ENCODE data around the gene MAP3K19.
A peak's percentile ranks its signal among the peaks of the same experiment; 100 is the strongest.
"Not testable (repeated sequence)": the region's sequence is repeated elsewhere in the genome, so short reads cannot be mapped to it uniquely, and the experiment has no call there.

The MAP3K19 gene

GRCh38 chr2:135050132-135050531, 2.9 kb upstream of the MAP3K19 start:
- no peak for DNase-seq

GRCh38 chr2:135048122-135048521, 875 bp upstream of the MAP3K19 start:
- no peak for DNase-seq

DNA sequence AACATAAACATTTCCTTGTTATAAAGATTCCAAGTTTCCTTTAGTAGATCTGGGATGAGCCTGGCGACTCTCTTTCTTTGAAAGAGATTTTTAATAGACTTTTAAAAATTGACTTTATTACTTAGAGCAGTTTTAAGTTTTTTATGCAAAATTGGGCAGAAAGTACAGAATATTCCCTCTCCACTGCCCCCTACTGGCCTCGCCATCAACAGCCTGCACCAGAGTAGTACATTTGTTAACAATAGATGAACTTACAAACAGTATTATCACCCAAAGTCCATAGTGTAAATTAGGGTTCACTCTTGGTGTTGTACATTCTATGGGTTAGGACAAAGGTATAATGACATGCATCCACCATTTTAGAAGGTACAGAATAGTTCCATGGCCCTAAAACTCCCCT, 3.9 kb downstream of the MAP3K19 start:
- peak; percentile 12 to 16 for DNase-seq

DNA sequence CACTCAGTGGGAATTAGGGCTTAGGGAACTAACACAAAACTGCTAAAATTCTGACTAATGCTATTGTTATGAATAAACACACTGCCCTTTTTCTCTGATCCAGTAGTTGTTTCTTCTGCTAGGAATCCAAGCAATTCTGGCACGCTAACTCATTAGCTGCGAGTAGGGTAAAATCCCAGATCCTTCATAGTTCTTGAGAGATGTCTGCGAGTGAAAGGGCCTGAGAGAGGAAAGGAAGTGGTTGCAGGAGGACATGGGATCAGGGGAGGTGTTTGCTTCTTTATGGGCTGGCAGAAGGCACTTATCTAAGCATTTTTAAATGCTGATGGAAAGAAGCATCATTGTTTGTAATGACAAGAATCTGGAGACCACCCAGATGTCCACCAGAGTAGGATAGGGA, 9.4 kb downstream of the MAP3K19 start:
- DNase-seq, result no peak

DNA sequence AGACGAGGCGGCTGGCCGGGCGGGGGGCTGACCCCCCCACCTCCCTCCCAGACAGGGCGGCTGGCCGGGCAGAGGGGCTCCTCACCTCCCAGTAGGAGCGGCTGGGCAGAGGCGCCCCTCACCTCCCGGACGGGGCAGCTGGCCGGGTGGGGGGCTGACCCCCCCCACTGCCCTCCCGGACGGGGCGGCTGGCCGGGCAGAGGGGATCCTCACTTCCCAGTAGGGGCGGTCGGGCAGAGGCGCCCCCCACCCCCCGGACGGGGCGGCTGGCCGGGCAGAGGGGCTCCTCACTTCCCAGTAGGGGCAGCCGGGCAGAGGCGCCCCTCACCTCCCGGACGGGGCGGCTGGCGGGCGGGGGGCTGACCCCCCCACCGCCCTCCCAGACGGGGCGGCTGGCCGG, 14.0 kb downstream of the MAP3K19 start:
- not testable (repeated sequence) for DNase-seq

DNA sequence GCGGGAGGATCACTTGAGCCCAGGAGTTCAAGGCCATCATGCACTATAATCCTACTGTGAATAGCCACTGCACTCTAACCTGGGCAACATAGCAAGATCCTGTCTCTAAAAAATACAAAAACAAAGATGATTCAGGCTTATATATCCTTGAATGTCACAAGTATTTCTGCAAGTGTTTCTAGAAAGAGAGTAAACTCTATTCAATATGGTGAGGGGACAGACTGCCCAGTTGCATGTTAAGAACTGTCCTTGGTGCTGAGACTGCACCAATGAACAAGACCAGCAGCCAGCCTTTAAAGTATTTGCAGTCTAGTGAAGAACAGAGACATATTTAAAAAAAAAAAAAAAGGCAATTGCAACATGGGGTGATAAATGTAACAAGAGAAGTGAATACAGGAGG, 16.4 kb downstream of the MAP3K19 start:
- DNase-seq, result no peak

- no peak for DNase-seq
These were observed 17.6 kb downstream of the MAP3K19 start for GRCh38 chr2:135029481-135030134.

DNA sequence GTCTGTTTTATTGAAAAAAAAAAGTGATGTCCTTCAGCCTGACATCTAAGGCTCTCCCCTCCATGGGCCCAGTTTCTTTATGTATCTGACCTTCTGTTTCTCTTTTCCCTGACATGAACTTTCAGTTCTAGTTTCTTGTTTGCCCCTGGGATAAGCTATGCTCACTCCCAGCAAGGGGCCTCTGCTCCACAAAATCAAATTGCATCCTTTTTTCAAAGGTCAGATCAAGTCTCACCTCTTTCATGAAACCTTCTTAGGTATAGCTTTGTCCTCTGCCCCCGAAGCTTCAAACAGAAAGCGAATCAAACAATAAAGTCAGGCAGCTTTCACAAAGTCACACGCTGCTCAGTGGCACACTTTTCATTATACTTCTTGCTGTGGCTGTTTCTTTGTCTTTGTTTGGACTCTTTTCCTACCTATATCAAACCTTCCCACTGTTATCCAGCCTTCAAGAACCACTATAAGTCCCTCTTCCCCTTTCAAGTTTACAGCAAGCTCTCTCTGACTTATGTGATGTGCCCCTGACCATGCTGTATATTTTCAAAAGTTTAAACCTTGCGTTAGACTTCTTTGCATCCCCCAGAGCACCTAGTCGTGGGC, 23.3 kb downstream of the MAP3K19 start:
- no peak for DNase-seq

GRCh38 chr2:135022952-135023880, 24.0 kb downstream of the MAP3K19 start:
- DNase-seq, result no peak

DNA sequence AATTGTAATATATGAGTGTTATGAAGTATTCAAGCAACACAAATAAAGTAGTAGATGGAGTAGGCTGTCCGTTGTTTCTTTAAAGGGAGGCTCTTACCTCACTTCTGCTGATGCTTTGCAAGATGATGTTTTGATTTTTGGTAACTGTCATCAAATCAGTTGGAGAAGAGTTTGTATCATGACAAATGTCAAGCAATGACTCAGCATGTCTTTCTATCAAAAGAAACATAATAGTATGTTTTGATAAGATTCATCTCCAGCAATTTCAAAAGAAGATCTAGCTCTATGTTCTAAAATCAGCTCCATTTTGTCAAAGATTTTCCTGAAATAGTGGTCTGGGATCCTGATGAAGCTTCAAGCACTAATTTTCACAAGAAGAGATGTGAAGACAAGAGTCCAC, 25.6 kb downstream of the MAP3K19 start:
- no peak for DNase-seq

- no peak for DNase-seq
These were observed 35.6 kb downstream of the MAP3K19 start for GRCh38 chr2:135011633-135012032.

- DNase-seq, result no peak
These were observed 36.9 kb downstream of the MAP3K19 start for GRCh38 chr2:135010200-135010942.

- no peak for DNase-seq
These were observed 37.9 kb downstream of the MAP3K19 start for GRCh38 chr2:135009339-135009738.

DNA sequence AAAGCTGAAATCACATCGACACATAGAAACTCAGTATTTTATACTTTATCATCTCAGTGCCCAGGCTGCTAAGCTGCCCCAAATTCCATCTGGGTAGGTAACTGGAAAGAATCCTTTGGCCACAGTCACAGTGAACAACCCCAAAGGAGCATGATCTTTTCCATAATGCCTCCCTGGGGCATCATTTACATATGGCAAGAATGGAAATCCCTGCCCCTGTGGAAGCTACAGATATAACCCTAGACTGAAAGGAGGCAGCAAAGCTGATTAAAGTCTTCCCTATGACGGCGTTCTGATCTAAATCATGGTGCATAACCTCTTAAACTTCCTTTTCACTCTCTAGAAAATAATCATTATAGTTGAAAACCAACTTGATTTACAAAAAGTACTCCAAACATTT, 41.5 kb downstream of the MAP3K19 start:
- no peak for DNase-seq

GRCh38 chr2:135004005-135004746, 43.1 kb downstream of the MAP3K19 start:
- DNase-seq, result peak; percentile 59 to 66

GRCh38 chr2:135002836-135003235, 44.4 kb downstream of the MAP3K19 start:
- no peak for DNase-seq

- DNase-seq, result no peak
These were observed 47.7 kb downstream of the MAP3K19 start for GRCh38 chr2:134999521-134999920.

DNA sequence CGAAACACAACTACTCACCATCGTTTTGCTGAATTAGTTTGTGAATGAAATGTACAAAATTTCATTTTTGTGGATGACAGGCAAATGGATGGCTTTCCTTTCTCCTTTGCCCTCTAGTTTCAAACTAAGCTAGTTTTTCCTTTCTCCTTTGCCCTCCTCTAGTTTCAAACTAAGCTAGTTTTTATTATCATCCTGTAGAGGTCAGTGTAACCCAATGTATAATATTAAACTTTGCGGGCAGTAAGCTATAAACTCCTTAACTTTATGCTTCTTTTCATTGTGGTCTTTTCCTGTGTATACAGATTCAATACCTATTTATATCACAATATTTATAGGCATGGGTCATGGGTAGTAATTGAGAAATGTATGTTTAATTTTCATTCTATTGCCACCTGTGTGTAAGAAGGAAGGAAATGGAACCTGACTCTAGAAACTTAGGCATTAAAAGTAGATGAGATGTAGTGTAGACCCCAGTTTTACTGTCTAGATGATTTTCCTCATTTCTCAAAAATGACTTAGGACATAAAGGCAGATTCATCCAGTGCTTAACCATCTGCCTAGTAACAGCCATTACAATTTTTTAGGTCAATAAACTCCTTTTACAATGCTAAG, 58.1 kb downstream of the MAP3K19 start:
- DNase-seq, result peak in 1 of 2 donors; percentile 30

DNA sequence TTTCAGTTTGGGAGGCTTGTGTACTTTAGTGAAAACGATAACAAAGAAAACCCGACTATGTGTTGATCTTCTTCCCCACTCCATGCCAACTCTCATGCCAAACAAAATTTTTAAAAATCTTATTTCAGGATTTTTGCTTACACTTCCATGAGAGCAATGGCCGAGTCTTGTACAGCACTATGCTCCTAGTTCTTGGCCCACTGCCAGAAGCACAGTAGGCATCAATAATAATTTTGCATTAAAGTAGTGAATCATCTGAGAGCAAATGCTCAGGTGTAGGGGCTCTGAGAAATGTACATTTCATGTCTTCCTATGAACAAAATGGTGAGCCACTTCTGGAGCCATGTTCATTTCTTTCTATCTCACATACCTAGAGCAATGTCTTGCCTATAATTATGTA, 62.2 kb downstream of the MAP3K19 start:
- DNase-seq, result no peak

GRCh38 chr2:134982603-134983002, 64.6 kb downstream of the MAP3K19 start:
- DNase-seq, result no peak

GRCh38 chr2:134980639-134981038, 66.6 kb downstream of the MAP3K19 start:
- no peak for DNase-seq

DNA sequence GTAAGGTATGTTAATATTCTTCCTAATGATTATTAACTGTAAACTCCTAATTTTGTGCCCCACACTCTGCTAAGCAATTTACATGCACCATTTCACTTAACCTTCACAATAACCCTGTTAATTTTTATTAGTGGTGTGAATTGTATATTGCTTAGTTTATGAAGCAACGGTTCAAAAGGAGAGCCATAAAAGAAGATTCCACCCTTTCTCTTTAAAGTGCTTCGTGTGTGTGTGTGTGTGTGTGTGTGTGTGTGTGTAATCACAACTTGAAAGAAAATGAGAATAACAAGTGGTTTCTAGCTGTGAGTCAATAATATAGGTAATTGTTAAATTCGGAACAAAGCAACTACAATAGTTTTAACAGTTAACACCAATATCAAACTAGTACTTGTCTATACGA, 68.0 kb downstream of the MAP3K19 start:
- DNase-seq, result no peak

Measured in CD4-positive, alpha-beta T cell treated with Interleukin-4 for 1 hour (primary cell).